Peyer's patch (tissue), 4 donors: ENCODE results near the gene TTLL8.

Experiments
- CTCF ChIP-seq, 6 experiments: fragments of 450-650 bp in 4 of 6; fragments of 200-600 bp in 2 of 6; sonication (generic) in 1 of 6; IDR thresholded peaks; one replicate each; pipeline ENCODE4 v1.5.1; 2017 to 2019; ENCODE audit warnings: antibody characterized with exemption in 6 of 6, mild to moderate bottlenecking in 3 of 6, moderate library complexity in 1 of 6
- POLR2A ChIP-seq, 2 donors: fragments of 450-650 bp; IDR thresholded peaks; one replicate each; pipeline ENCODE4 v1.5.1; 2017; ENCODE audit warnings: antibody characterized with exemption in 2 of 2, mild to moderate bottlenecking in 2 of 2, moderate library complexity in 2 of 2

GRCh38 chr22:50062509-50063135 lies 4.5 kb upstream of the TTLL8 start:
- TF ChIP-seq CTCF (IDR thresholded peaks at IDR 0.05) (no peak), POLR2A (IDR thresholded peaks at IDR 0.05) (no peak)
